Measurements from ENCODE around the gene TEX26.
A peak's percentile ranks its signal among the peaks of the same experiment; 100 is the strongest.

TEX26 gene

DNA sequence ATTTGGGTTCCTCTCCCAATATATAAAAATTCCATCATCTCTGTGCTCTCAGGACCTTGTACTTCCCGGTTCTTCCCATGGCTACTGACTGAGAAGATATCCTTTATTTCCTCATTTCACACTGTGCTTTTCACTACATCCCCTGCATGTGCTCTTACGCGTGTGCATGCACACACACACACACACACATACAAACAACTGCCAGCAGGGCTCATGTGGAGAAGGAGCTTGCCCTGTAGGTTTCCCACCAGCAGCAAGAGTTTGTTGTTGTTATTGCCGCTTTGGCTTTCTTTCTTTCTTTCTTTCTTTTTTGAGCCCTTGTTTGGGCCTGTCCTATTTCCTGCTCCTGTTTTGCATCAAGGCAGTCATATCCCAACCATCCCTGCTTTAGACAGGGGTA is 43.6 kb downstream of the TEX26 start:
- TF ChIP-seq TAF1 (IDR thresholded peaks at IDR 0.05; ENCODE audit: low read depth): no peak
- no peak for TF ChIP-seq EGR1 (IDR thresholded peaks at IDR 0.05)
- no peak for TF ChIP-seq YY1 (IDR thresholded peaks at IDR 0.05; ENCODE audit: low read depth)
- TF ChIP-seq, protein P1, sequence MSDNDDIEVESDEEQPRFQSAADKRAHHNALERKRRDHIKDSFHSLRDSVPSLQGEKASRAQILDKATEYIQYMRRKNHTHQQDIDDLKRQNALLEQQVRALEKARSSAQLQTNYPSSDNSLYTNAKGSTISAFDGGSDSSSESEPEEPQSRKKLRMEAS (IDR thresholded peaks at IDR 0.05): no peak
- TF ChIP-seq TEAD4 (IDR thresholded peaks at IDR 0.05): no peak
- TF ChIP-seq CREB1 (IDR thresholded peaks at IDR 0.05; ENCODE audit: low read depth): no peak
- no peak for TF ChIP-seq TCF12 (IDR thresholded peaks at IDR 0.05; ENCODE audit: low read depth)
- no peak for TF ChIP-seq EP300 (IDR thresholded peaks at IDR 0.05; ENCODE audit: borderline replicate concordance)
- no peak for TF ChIP-seq ZBTB7A (IDR thresholded peaks at IDR 0.05; ENCODE audit: low read depth)
- TF ChIP-seq RAD21 (IDR thresholded peaks at IDR 0.05; ENCODE audit: low read depth): no peak
- TF ChIP-seq FOXM1 (IDR thresholded peaks at IDR 0.05; ENCODE audit: borderline replicate concordance, low read depth): no peak
- no peak for TF ChIP-seq NFIC (IDR thresholded peaks at IDR 0.05)
- no peak for TF ChIP-seq CEBPB (IDR thresholded peaks at IDR 0.05)
- TF ChIP-seq, protein P2, sequence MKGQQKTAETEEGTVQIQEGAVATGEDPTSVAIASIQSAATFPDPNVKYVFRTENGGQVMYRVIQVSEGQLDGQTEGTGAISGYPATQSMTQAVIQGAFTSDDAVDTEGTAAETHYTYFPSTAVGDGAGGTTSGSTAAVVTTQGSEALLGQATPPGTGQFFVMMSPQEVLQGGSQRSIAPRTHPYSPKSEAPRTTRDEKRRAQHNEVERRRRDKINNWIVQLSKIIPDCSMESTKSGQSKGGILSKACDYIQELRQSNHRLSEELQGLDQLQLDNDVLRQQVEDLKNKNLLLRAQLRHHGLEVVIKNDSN (IDR thresholded peaks at IDR 0.05): no peak
- TF ChIP-seq, protein P3, sequence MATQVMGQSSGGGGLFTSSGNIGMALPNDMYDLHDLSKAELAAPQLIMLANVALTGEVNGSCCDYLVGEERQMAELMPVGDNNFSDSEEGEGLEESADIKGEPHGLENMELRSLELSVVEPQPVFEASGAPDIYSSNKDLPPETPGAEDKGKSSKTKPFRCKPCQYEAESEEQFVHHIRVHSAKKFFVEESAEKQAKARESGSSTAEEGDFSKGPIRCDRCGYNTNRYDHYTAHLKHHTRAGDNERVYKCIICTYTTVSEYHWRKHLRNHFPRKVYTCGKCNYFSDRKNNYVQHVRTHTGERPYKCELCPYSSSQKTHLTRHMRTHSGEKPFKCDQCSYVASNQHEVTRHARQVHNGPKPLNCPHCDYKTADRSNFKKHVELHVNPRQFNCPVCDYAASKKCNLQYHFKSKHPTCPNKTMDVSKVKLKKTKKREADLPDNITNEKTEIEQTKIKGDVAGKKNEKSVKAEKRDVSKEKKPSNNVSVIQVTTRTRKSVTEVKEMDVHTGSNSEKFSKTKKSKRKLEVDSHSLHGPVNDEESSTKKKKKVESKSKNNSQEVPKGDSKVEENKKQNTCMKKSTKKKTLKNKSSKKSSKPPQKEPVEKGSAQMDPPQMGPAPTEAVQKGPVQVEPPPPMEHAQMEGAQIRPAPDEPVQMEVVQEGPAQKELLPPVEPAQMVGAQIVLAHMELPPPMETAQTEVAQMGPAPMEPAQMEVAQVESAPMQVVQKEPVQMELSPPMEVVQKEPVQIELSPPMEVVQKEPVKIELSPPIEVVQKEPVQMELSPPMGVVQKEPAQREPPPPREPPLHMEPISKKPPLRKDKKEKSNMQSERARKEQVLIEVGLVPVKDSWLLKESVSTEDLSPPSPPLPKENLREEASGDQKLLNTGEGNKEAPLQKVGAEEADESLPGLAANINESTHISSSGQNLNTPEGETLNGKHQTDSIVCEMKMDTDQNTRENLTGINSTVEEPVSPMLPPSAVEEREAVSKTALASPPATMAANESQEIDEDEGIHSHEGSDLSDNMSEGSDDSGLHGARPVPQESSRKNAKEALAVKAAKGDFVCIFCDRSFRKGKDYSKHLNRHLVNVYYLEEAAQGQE (IDR thresholded peaks at IDR 0.05; ENCODE audit: low read depth): no peak

DNA sequence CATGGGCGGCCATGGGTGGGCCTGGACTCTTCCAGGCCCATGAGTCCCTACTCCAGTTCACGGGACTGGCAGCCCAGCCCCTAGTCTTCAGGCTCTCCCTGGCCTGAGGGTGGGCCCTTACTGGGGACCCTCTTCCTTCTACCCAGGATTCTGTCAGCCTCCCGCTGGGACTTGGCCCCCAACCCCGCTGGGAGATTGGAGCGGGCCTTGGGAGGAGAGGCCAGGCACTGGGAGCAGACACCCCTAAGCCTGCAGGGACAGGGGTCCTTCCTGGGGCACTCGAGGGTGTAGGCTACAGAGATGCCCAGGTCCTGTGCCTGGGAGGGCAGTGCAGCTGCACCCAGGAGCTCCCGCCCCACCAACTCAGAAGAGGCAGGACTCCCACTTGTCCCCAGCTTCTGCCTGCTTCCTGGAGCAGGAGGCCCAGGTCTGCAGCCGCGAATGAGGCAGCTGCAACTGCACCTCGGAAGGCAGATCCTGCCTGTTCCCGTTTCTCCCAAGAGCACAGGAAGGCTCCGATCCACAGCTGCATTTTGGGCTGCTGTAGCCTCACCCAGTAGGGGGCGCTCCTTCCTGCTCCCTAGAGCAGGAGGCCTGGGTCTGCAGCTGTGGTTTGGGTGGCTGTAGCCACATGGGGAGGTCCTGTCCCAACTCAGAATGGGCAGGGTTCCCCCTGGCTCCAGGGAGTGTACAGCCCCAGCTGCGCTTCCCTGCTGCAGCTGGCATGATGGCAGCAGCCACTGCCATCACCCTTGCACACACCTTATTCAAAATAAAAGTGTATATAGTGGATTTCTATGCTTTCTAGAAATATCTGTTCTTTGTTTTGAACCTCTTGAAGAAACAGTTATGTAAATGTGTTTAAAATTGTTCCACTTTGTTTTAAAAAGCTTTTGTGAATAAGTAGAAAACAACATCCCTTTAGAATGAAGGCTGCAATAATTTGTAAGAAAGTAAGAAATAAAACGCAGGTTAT is 46.8 kb downstream of the TEX26 start:
- TF ChIP-seq RAD21 (IDR thresholded peaks at IDR 0.05; ENCODE audit: low read depth) (peak; percentile 51), EP300 (IDR thresholded peaks at IDR 0.05; ENCODE audit: borderline replicate concordance) (no peak)

DNA sequence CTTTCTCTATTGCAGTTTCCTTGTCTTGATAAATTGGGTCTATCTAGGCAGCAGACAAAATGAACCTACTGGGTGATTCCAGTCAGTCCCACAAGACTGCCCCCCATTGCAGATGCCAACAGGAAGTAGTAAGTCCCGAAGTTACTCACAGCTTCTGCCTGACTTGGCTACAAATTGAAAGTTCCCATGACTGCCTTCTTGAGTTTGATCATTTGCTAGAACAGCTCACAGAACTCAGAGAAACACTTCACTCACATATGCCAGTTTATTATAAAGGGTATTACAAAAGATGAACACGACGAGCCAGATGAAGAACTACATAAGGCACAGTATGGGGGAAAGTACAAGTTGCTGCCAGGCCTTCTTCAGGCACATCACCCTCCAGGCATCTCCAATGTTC is 50.0 kb downstream of the TEX26 start:
- no peak for TF ChIP-seq FOXM1 (IDR thresholded peaks at IDR 0.05; ENCODE audit: borderline replicate concordance, low read depth)
- TF ChIP-seq RAD21 (IDR thresholded peaks at IDR 0.05; ENCODE audit: low read depth): no peak
- TF ChIP-seq CEBPB (IDR thresholded peaks at IDR 0.05): no peak
- TF ChIP-seq, protein P1 (IDR thresholded peaks at IDR 0.05): no peak

DNA sequence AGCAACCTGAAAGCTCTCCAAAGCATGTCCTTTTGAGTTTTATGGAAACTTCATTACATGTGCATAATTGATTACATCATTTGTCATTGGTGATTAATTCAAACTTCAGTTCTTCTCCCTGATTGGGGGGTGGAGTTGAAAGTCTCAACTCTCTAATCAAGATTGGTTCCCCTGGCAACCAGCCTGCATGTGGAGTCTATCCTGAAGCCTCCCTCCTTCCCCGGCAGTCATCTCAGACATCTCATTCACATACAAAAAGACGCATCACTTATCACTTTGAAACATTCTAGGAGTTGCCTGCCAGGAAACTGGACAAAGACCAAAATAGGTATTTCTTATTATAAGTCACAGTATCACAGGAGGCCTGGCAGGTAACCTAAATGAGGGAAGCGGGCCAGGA is 50.5 kb downstream of the TEX26 start:
- TF ChIP-seq EP300 (IDR thresholded peaks at IDR 0.05; ENCODE audit: borderline replicate concordance) (no peak), NFIC (IDR thresholded peaks at IDR 0.05) (no peak), CREB1 (IDR thresholded peaks at IDR 0.05; ENCODE audit: low read depth) (no peak), TEAD4 (IDR thresholded peaks at IDR 0.05) (no peak), FOXM1 (IDR thresholded peaks at IDR 0.05; ENCODE audit: borderline replicate concordance, low read depth) (no peak), CEBPB (IDR thresholded peaks at IDR 0.05) (no peak), RAD21 (IDR thresholded peaks at IDR 0.05; ENCODE audit: low read depth) (no peak), YY1 (IDR thresholded peaks at IDR 0.05; ENCODE audit: low read depth) (no peak), TAF1 (IDR thresholded peaks at IDR 0.05; ENCODE audit: low read depth) (no peak), TCF12 (IDR thresholded peaks at IDR 0.05; ENCODE audit: low read depth) (no peak), ZBTB7A (IDR thresholded peaks at IDR 0.05; ENCODE audit: low read depth) (no peak), EGR1 (IDR thresholded peaks at IDR 0.05) (no peak)
- TF ChIP-seq, protein P1 (IDR thresholded peaks at IDR 0.05): no peak
- TF ChIP-seq, protein P2 (IDR thresholded peaks at IDR 0.05): no peak
- TF ChIP-seq, protein P3 (IDR thresholded peaks at IDR 0.05; ENCODE audit: low read depth): no peak

DNA sequence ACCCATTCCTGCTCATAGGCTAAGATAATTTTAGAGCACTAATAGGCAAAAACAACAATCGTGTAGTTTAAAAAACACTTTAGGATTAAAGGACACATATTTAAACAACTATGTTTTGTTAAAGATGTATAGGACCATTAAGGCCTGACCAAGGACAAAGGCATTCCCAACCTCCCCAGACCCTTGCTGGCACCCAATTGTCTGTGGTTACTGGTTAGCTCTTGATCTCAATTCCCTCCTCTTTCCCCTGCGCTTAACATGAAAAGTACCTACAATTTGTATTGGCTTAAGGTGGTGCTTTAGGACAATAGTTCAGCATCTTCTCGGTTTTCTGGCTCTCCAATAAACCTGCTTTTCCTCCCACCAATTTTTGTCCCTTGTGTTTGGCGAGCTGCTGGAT is 51.0 kb downstream of the TEX26 start:
- TF ChIP-seq ZBTB7A (IDR thresholded peaks at IDR 0.05; ENCODE audit: low read depth): no peak
- no peak for TF ChIP-seq TAF1 (IDR thresholded peaks at IDR 0.05; ENCODE audit: low read depth)
- TF ChIP-seq CREB1 (IDR thresholded peaks at IDR 0.05; ENCODE audit: low read depth): no peak
- TF ChIP-seq, protein P1 (IDR thresholded peaks at IDR 0.05): no peak

Measured in Ishikawa (cell line).